GM19025 (cell line): ENCODE data around the gene SLC1A5.
A peak's percentile ranks its signal among the peaks of the same experiment; 100 is the strongest.
"Not testable (repeated sequence)": the region's sequence is repeated elsewhere in the genome, so short reads cannot be mapped to it uniquely, and the experiment has no call there.

Experiments used
- ATAC-seq: cut with Tn5 transposase; IDR thresholded peaks from one replicate; pipeline ENCODE4 v1.9.1; 2021; ENCODE audit warnings: mild to moderate bottlenecking, low read depth, moderate library complexity; ENCODE audit not compliant: unreplicated experiment

Gene SLC1A5

DNA sequence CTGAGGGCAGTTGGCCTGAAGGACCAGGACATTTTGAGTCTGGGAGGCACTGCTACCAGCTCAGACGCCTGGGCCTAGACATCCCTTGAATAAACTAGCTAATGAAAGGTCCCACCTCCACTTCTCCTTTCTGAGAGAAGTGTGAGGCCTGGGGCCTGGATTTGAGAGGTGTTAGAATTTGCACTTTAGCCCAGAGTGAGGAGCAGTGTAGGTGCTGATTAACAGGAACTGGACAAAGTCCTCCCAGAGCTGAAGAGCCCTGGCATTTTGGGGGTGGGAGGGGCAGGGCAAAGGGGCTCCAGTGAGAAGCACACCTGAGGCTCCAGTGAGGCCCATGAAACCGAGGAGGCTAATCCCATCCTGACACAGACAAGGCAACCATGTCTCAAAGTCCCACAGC is 15.2 kb upstream of the SLC1A5 start:
- no peak for ATAC-seq

DNA sequence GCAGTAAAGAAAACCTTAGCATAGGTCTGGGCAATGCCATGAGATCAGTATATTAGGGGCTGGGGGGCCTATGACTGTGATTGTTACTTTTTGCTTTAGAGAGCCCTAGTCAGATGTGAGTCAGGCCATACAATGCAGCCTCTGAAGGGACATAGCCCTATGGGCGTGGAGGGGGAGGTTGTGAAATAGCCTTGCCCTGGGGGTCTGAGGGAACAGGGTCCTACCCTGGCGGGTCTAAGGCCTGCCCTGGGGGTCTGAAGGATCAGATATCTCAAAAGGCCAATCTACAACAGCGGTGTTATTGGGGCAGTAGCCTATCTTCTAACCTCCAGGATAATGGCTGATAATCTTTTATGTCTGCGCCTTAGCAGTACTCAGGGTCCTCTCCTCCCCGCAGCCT is 13.8 kb upstream of the SLC1A5 start:
- ATAC-seq, result no peak

DNA sequence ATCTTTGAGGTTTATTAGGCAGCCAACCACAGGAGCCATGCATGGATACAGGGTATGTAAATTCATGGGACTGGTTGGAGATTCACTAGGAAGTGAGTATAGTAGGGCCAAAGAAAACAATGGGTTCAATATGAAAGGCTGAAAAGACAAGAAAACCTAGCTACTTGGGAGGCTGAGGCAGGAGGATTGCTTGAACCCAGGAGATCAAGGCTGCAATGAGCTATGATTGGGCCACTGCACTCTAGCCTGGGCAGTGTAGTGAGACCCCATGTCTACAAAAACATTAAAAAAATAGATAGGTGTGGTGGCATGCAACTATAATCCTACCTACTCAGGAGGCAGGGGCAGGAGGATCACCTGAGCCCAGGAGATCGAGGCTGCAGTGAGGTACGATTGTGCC is 10.3 kb upstream of the SLC1A5 start:
- ATAC-seq, result no peak

DNA sequence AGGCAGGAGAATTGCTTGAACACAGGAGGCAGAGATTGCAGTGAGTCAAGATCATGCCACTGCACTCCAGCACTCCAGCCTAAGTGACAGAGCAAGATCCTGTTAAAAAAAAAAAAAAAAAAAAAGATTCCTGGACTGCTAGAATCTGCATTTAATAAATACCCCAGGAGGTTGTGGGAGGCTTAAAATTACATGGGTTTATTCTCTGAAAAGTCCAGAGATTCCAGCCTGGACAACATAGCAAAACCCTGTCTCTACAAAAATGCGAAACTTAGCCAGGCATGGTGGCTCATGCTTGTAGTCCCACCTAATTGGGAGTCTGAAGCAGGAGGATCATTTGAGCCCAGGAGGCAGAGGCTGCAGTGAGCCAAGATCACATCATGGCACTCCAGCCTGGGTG is 9.5 kb upstream of the SLC1A5 start:
- ATAC-seq, result no peak

DNA sequence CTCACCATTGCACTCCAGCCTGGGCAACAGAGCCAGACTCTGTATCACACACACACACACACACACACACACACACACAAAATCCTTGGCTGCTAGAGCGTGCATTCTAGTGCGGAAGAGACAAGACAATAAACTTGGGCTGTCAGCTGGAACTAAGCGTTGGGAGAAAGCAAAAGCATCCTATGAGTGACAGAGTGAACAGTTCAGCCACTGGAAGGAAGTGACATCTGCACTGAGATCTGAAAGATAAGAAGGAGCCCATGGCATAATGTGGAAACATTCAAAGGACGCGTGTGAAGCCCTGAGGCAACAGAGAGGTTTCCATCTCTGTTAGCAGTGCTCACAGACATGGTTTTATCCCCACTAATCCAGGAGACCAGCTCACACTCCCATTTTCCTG is 3.5 kb upstream of the SLC1A5 start:
- no peak for ATAC-seq

DNA sequence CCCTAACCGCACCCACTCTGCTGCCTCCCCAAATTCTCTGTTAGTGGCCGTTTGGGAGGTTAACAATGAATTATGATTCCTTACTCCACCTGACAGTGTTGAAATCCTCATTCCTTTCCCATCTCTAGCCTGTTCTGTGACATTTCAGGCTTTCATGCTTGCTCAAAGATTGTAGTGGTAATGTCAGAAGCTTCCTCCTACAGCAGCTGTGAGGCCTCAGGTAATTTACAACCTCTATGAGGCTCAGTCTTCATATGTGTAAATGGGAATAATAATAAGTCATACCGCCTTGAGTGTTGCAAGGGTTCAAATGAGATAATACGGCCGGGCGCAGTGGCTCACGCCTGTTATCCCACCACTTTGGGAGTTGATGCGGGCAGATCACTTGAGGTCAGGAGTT is 977 bp upstream of the SLC1A5 start:
- no peak for ATAC-seq

DNA sequence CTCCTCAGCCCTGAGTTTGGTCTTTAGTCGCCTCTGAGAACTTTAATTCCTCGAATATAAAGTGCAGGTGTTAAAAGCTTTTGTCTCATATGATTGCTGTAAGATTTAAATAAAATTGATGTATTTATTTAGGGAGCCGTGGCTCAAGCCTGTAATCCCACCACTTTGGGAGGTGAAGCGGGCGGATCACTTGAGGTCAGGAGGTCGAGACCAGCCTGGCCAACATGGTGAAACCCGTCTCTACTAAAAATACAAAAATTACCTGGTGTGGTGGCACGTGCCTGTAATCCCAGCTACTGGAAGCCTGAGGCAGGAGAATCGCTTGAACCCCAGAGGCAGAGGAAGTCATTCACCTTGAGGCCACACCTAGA is 559 bp upstream of the SLC1A5 start:
- ATAC-seq, result no peak

DNA sequence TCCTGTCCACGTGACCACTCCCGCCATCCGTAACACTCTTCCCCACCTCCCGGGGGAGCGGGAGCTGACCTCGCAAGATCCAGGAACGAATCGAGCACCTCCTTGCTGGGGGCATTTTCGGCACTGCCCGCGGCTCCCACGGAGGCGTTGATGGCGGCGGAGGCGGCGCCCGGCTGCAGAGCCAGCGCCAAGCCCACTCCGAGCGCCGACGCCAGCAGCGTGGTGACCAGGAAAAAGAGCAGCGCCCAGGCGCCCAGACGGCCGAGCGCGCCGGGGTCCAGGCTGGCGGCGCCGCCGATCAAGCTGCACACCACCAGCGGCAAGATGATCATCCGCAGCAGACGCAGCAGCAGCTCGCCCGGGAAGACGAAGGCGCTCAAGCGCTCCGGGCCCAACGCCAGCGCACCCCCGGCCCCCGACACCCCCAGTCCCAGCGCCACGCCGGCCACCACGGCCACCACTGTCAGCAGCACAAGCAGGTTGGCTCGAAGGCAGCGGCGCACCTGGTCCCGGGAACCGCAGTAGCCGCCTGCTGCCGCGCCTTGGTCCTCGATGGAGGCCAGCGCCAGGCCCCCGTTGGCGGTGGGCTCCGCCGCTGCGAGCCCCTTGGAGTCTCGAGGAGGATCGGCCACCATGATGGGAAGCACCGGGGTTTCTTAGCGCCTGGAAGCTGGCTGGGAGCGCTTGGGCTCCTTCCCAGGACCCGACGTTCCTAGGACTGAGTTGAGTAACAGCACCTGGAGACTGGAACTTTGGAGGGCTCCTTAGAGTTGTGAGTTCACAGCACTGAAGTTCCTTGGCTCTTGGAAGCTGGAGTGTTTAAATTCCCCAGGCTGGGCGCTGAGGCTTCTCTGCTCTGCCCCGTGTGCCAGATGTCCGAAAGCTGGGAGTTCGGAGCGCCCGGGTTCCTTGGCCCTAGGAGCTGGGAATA is 798 bp downstream of the SLC1A5 start:
- ATAC-seq, result no peak

DNA sequence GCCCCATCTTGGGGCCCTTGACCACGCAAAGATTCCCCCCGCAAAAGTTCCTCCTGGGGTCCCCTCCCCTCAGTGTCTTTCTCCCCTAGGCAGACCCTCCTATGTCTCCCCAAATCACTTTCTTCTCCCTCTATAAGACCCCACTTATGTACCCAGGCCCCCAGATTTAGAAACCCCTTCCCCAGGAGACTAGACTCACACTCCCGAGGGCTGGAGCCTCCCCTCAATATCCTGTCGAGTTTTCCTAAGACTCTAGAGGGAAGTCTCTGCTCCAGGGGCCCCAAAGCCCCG is 1.4 kb downstream of the SLC1A5 start:
- ATAC-seq, result no peak

DNA sequence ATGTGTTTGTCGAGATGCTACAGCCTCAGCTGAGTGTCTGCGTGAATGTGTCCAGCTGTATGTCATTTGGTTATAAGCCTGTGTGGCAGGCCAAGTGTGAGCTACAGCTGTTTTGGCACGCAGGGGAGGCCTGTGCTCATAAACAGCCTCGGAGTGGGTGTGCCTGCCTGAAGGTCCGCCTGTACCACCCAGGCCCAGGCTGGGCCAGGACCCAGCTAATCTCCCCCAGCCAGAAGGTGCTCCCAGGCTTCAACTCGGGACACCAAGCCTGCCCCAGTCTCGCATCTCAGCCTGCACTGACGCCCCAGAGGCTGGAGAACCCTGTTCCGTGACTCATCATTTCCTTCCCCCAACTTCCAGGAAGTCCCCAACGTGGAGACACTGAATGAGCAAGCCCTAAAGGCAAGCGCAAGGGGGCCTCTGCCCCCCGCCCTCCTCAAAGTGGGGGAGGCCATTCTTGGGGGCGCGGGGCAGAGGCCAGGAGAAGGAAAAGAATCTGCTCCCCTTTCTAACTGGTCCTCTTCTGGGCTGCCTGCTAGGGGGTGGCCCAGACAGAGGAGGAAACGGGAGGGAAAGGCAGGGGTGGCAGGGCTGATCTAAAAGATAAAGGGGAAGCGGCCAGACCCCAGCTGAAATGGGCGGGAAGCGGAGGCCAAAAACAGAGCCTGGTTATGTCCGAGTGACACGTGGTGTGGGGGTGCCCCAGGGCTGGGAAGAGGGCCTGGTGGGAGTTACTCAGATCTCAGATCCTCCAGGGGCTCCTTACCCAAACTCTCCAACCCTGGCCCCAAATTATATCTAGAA is 2.0 kb downstream of the SLC1A5 start:
- ATAC-seq, result no peak

DNA sequence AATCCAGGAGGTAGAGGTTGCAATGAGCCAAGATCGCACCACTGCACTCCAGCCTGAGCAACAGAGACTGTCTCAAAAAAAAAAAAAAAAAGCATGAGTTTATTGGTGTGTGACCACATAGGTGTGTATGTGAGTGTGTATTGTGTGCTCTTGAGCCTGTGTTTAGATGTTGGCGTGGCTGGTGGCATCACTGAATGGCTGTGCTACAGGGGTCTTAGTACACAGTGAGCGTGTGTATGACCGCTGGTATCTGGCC is 2.5 kb downstream of the SLC1A5 start:
- no peak for ATAC-seq

DNA sequence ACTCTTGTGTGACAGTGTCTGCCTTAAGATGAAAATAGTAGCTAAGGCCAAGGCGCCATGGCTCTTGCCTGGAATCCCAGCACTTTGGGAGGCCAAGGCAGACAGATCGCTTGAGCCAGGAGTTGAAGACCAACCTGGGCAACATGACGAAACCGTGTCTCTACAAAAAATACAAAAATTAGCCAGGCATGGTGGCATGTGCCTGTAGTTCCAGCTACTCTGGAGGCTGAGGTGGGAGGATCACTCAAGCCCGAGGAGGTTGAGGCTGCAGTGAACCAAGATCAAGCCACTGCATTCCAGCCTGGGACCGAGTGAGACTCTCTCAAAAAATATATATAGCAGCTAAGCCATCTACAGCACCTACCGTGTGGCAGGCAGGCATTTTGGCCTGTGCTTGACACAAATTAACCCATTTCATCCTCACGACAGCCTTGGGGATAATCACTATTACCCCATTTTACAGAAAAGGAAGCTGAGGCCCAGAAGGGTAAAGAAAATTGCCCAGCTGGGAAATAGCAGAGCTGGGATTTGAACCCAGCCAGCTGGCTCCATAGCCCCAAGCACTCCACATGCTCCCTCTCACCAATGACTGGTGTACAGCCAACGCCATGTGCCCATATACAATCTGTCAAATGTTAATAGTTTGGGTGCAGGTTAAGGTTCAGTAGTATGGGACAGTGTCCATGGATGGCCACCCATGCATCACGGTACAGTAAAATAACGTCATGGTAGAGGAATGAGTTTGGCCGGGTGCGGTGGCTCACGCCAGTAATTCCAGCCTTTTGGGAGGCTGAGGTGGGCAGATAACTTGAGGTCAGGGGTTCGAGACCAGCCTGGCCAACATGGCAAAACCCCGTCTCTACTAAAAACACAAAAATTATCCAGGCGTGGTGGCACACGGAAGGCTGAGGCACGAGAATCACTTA is 3.1 kb downstream of the SLC1A5 start:
- no peak for ATAC-seq

DNA sequence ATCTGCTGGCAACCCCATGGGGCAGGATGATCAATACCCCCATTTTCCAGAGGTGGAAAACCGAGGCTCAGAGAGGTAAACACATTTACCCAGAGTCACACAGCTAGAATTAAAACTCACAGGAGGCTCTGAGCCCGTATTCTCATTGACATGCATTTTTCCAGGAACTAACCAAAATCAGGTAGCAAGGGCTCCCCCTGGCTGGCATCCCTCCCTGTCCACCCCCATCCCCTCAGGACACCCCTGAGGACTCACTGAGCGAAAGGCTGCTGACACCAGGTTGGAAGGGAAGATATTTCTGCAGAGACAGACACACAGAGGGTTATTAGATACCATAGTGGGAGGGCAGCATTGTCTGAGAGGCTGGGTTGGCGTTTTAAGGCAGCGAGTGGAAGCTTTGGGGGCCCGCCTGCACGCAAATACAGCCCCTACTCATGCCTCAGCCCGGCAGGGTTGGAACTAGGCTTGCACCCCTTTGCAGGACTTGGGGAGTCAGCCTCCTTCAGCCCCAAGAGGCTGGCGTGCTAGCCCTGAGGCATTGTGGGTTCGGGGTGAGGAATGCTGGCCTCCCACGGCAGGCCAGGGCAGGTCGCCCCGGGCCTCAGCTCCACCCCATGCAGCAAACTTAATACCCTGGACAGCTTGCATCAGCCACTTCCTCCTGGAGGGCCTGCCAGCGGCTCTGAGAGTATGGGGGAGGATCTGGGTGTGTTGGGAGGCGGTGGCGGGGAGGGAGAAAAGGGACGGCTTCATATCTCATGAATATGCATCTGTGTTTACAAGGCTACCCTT is 3.9 kb downstream of the SLC1A5 start:
- ATAC-seq, result peak; percentile 38

DNA sequence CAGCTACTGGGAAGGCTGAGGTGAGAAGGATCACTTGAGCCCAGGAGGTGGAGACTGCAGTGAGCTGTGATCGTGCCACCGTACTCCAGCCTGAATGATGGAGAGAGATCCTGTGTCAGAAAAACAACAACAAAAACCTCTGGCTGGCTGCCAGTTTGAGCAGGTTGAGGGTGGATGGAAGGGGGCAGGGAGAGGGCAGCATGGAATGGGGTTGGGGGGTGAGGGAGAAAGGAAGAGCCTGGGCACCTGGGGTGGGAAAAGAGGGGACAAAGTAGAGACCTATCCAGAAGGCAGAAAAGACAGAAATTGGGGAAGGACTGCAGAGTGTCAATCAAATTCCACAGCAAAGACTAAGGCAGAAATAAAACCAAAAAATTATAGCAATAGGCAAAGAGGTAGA is 4.7 kb downstream of the SLC1A5 start:
- no peak for ATAC-seq

DNA sequence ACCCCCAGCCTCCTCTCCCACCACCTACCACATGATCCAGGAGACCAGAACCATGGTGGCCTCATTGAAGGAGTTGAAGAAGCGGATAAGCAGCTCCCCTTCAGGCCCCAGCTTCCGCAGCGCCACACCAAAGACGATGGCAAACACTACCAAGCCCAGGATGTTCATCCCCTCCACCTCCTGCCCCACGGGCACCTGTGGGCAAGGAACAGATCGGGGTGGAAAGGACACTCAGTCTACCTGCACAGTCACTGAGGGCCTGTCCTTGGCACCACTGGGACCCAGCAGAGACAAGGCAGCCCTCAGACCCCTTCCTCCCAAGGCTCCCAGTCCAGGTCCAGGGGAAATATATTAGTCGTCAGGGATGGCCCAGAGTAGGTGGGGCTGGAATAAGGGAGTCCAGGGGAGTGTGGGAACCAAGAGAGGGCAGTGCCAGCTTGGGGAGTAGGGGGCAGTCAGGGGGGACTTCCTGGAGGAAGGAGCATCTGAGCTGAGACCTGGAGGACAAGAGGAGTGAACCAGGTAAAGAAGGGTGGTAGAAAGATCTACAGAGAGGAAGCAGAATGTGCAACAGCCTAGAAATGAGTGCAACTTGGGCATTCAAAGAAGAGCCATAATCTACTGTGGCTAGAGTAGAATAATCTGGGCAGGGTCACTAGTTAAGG is 5.9 kb downstream of the SLC1A5 start:
- no peak for ATAC-seq

DNA sequence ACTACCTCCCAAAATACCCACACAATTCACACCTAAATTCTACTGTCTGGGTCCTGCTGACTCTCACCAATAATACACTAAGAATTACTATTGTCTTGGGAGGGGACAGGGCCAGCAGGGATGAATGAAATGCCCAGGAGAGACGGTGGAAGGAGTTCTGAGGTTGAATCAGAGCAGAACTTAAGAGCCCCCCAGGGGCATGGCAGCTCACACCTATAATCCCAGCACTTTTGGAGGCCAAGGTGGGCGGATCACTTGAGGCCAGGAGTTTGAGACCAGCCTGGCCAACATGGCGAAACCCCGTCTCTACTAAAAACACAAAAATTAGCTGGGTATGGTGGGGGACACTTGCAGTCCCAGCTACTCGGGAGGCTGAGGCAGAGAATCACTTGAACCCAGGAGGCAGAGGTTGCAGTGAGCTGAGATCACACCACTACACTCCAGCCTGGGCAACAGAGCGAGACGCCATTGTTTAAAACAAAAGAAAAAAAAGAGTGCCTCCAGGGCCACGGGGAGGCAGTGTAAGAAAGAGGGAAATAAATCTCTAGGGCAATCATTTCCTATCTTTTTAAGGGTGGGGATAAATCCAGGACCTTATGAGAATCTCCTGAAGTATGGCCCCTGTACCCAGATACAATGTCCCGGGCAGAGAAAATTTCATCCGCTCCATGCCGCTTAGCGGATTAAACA is 10.3 kb downstream of the SLC1A5 start:
- not testable (repeated sequence) for ATAC-seq

DNA sequence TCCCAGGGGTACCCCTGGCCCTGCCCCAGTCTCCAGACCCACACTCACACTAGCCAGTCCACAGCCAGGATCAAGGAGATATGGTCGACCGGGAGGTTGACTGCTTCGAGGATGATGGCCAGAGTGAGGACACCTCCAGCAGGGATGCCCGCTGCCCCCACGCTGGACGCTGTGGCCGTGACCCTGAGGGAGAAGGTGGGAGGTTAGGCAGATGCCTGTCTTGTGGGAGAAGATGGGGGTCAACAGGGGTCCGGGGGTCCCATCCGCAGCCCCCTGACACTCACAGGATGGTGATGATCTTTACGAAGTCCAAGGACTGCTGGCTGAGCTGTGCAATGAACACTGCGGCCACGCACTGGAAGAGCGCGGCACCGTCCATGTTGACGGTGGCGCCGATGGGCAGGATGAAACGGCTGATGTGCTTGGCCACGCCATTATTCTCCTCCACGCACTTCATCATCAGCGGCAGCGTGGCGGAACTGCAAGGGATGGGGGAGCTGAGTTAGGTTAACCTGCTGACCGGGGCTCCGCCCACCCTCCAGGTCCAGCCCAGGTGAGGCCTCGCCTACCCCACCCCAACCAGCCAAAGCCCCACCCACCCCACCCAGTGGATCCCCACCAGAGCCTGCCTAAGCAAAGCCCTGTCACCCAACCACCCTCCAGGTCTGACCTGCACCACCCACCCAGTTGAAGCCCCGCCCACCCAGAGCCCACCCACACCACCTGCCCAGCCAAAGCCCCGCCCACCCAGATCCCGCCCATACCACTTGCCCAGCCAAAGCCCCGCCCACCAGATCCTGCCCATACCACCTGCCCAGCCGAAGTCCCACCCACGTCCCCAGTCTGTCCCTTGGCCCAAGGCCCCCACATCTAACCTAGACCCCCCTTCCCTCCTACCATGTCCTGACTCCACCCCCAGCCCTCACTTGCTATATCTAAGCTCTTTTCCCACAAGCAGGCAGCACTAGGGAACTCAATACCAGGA is 11.2 kb downstream of the SLC1A5 start:
- no peak for ATAC-seq

DNA sequence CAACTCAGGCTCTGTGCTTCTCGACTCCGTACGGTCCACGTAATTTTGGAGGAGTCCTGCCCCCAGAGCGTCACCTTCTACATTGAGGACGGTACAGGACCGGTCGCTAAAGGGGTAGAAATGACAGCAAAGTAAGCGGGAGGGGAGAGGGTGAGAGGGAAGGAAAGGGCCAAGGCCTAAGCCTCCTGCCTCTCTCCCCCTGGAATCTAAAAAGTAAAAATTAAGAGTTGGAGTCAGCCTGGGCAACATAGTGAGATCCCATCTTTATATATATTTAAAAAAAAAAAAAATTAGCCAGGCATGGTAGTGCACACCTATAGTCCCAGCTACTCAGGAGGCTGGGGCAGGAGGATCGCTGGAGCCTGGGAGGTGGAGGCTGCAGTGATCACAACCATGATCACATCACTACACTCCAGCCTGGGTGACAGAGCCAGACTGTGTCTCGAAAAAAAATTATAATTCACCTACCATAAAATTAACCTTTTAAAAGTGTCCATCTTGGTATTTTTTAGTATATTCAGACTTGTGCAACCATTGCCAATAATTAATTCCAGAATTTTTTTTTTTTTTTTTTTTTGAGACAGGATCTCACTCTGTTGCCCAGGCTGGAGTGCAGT is 12.6 kb downstream of the SLC1A5 start:
- ATAC-seq, result no peak
